ENCODE measurements around the gene SUGCT. TPM values are rescaled to one million over a fixed set of nuclear protein-coding genes. Genes with fewer than 3 reads are reported as not detected.
"Not testable (repeated sequence)": the region's sequence is repeated elsewhere in the genome, so short reads cannot be mapped to it uniquely, and the experiment has no call there.

SUGCT gene
- total RNA-seq, 1 experiment from 2014 or later: 5.4 TPM

DNA sequence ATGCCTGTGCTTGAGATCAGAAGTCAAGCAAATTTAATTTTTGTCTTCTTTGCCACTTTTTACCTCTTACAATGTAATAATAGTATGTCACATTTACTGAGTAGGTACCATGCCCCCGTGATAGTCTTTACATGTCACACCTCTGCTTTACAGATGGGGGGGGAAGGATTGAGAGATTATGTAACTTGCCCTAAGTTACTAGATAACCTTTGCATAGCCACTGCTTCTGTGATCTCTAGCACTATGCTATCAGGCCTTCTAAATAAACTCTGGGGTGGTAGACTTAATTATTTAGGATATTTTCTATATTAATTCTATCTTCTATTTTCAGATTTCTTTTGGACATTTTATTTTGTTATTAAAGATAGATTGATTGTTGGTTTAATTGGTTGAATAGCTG is 514.4 kb downstream of the SUGCT start:
- Histone ChIP-seq H3K56ac (ENCODE audit: insufficient read length, low read depth, low read length) (no peak overlapping the region), H4K8ac (replicated peaks; ENCODE audit: insufficient read length, low read depth, low read length) (no peak overlapping the region), H2BK5ac (ENCODE audit: insufficient read length, low read length) (no peak overlapping the region), H3K79me2 (ENCODE audit: insufficient read depth, low read length) (no peaks in the 10 kb centered on the region), H3K27me3 (ENCODE audit: insufficient read depth, low read length) (no peaks in the 10 kb centered on the region), H4K5ac (ENCODE audit: insufficient read length, low read depth, low read length) (no peak overlapping the region), H3T11ph (ENCODE audit: low read length) (no peak overlapping the region), H3K23me2 (ENCODE audit: insufficient read length, low read depth, low read length, poor library complexity, severe bottlenecking) (no peaks in the 10 kb centered on the region), H3K9ac (ENCODE audit: extremely low read depth, insufficient read length, low read length) (no peak overlapping the region), H3K27ac (ENCODE audit: insufficient read length, low read depth, low read length) (no peak overlapping the region), H3K23ac (ENCODE audit: insufficient read length, low read depth, low read length) (no peak overlapping the region), H2AFZ (ENCODE audit: low read length) (no peak overlapping the region), H4K91ac (ENCODE audit: insufficient read length, low read depth, low read length) (no peak overlapping the region), H2AK5ac (ENCODE audit: insufficient read length, low read length) (no peak overlapping the region), H3K4me2 (ENCODE audit: insufficient read depth, insufficient read length, low read length) (no peak overlapping the region), H2BK20ac (ENCODE audit: low read depth, low read length, poor library complexity, severe bottlenecking) (no peak overlapping the region), H2BK12ac (ENCODE audit: insufficient read length, low read depth, low read length) (no peak overlapping the region), H3K9me3 (ENCODE audit: control insufficient read depth, low read depth, low read length) (no peaks in the 10 kb centered on the region), H2BK120ac (ENCODE audit: low read depth, low read length, poor library complexity, severe bottlenecking) (no peak overlapping the region), H3K14ac (ENCODE audit: insufficient read depth, low read length) (no peak overlapping the region), H4K20me1 (ENCODE audit: control insufficient read depth, insufficient read depth, insufficient read length) (no peaks in the 10 kb centered on the region), H3K4me1 (ENCODE audit: insufficient read depth, low read length) (no peaks in the 10 kb centered on the region), H3K4ac (ENCODE audit: low read depth, low read length) (no peak overlapping the region), H3K18ac (ENCODE audit: insufficient read length, low read depth, low read length) (no peak overlapping the region), H3K79me1 (ENCODE audit: insufficient read depth, low read depth, low read length, poor library complexity, severe bottlenecking) (no peaks in the 10 kb centered on the region), H2BK15ac (ENCODE audit: low read depth, low read length) (no peak overlapping the region)
- H3K4me1 Mint-ChIP-seq: peaks cover 9 to 10% of the 10 kb centered on the region in 2 experiments
- H3K4me3 Mint-ChIP-seq: no peak overlapping the region
- no CpG with 5 or more reads among the region's 1 CpG for WGBS (ENCODE audit: extremely low coverage, insufficient read length, low lambda C conversion rate)
- no peaks in the 10 kb centered on the region for H3K27me3 Mint-ChIP-seq (ENCODE audit: low read depth)
- H3K27ac Mint-ChIP-seq: peak overlapping the region in 1 of 3 experiments; percentile 39; a peak in 1 of 7 replicates
- no peaks in the 10 kb centered on the region; a peak in 1 of 5 replicates for H3K9me3 Mint-ChIP-seq
- TF ChIP-seq, protein P1, sequence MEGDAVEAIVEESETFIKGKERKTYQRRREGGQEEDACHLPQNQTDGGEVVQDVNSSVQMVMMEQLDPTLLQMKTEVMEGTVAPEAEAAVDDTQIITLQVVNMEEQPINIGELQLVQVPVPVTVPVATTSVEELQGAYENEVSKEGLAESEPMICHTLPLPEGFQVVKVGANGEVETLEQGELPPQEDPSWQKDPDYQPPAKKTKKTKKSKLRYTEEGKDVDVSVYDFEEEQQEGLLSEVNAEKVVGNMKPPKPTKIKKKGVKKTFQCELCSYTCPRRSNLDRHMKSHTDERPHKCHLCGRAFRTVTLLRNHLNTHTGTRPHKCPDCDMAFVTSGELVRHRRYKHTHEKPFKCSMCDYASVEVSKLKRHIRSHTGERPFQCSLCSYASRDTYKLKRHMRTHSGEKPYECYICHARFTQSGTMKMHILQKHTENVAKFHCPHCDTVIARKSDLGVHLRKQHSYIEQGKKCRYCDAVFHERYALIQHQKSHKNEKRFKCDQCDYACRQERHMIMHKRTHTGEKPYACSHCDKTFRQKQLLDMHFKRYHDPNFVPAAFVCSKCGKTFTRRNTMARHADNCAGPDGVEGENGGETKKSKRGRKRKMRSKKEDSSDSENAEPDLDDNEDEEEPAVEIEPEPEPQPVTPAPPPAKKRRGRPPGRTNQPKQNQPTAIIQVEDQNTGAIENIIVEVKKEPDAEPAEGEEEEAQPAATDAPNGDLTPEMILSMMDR (conservative IDR thresholded peaks at IDR 0.05): no peak
- no peaks in the 10 kb centered on the region; a peak in 2 of 7 replicates for H3K36me3 Mint-ChIP-seq (ENCODE audit: insufficient read depth in 1 of 3, low read depth in 3 of 3)
- no peak for DNase-seq

DNA sequence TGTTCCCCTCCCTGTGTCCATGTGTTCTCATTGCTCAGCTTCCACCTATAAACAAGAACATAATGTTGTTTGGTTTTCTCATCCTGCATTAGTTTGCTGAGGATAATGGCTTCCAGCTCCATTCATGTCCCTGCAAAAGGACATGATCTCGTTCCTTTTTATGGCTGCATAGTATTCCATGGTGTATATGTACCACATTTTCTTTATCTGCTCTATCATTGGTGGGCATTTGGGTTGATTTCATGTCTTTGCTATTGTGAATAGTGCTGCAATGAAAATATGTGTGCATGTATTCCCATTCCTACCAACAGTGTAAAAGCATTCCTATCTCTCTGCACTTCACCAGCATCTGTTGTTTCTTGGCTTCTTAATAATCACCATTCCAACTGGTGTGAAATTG is 516.1 kb downstream of the SUGCT start:
- not testable (repeated sequence) for H2BK20ac ChIP-seq (ENCODE audit: low read depth, low read length, poor library complexity, severe bottlenecking); H3K27me3 ChIP-seq (ENCODE audit: insufficient read depth, low read length); H2BK12ac ChIP-seq (ENCODE audit: insufficient read length, low read depth, low read length); H3K4ac ChIP-seq (ENCODE audit: low read depth, low read length); H2BK5ac ChIP-seq (ENCODE audit: insufficient read length, low read length); H2BK120ac ChIP-seq (ENCODE audit: low read depth, low read length, poor library complexity, severe bottlenecking); H3K14ac ChIP-seq (ENCODE audit: insufficient read depth, low read length); H3K4me2 ChIP-seq (ENCODE audit: insufficient read depth, insufficient read length, low read length); H4K91ac ChIP-seq (ENCODE audit: insufficient read length, low read depth, low read length); H3K36me3 Mint-ChIP-seq (ENCODE audit: insufficient read depth in 1 of 3, low read depth in 3 of 3); H2BK15ac ChIP-seq (ENCODE audit: low read depth, low read length); H3K18ac ChIP-seq (ENCODE audit: insufficient read length, low read depth, low read length); H3K56ac ChIP-seq (ENCODE audit: insufficient read length, low read depth, low read length); H3K79me1 ChIP-seq (ENCODE audit: insufficient read depth, low read depth, low read length, poor library complexity, severe bottlenecking); H2AFZ ChIP-seq (ENCODE audit: low read length); H4K8ac ChIP-seq (replicated peaks; ENCODE audit: insufficient read length, low read depth, low read length); H4K20me1 ChIP-seq (ENCODE audit: control insufficient read depth, insufficient read depth, insufficient read length); H3K27me3 Mint-ChIP-seq (ENCODE audit: low read depth); H3K9me3 Mint-ChIP-seq; H3T11ph ChIP-seq (ENCODE audit: low read length); H3K4me1 Mint-ChIP-seq; H3K23ac ChIP-seq (ENCODE audit: insufficient read length, low read depth, low read length); H3K27ac ChIP-seq (ENCODE audit: insufficient read length, low read depth, low read length); H2AK5ac ChIP-seq (ENCODE audit: insufficient read length, low read length); H3K4me1 ChIP-seq (ENCODE audit: insufficient read depth, low read length); H3K9me3 ChIP-seq (ENCODE audit: control insufficient read depth, low read depth, low read length); H3K23me2 ChIP-seq (ENCODE audit: insufficient read length, low read depth, low read length, poor library complexity, severe bottlenecking); DNase-seq; H4K5ac ChIP-seq (ENCODE audit: insufficient read length, low read depth, low read length); H3K27ac Mint-ChIP-seq; H3K4me3 Mint-ChIP-seq; H3K9ac ChIP-seq (ENCODE audit: extremely low read depth, insufficient read length, low read length); H3K79me2 ChIP-seq (ENCODE audit: insufficient read depth, low read length)
- no CpG with 5 or more reads among the region's 1 CpG for WGBS (ENCODE audit: extremely low coverage, insufficient read length, low lambda C conversion rate)
